ENCODE data around the gene RPL37A.
A peak's percentile ranks its signal among the peaks of the same experiment; 100 is the strongest.
"Not testable (repeated sequence)": the region's sequence is repeated elsewhere in the genome, so short reads cannot be mapped to it uniquely, and the experiment has no call there.

Gene RPL37A

DNA sequence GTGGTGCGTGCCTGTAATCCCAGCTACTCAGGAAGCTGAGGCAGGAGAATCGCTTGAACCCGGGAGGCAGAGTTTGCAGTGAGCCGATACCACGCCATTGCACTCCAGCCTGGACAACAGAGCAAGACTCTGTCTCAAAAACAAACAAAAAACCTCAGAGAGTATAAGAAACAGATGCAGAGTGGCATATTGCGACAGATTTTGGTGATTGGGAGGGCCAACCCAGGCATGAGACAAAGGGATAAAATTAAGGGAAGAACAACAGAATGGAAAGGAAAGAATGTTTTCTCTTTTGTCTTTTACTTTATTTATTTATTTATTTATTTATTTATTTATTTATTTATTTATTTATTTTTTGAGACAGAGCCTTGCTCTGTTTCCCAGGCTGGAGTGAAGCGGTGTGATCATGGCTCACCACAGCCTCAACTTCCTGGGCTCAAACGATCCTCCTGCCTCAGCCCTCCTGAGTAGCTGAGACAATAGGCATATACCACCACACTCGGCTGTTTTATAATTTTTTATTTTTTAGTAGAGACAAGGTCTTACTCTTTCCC lies 20.0 kb downstream of the RPL37A start:
- FAIRE-seq = not testable (repeated sequence)

DNA sequence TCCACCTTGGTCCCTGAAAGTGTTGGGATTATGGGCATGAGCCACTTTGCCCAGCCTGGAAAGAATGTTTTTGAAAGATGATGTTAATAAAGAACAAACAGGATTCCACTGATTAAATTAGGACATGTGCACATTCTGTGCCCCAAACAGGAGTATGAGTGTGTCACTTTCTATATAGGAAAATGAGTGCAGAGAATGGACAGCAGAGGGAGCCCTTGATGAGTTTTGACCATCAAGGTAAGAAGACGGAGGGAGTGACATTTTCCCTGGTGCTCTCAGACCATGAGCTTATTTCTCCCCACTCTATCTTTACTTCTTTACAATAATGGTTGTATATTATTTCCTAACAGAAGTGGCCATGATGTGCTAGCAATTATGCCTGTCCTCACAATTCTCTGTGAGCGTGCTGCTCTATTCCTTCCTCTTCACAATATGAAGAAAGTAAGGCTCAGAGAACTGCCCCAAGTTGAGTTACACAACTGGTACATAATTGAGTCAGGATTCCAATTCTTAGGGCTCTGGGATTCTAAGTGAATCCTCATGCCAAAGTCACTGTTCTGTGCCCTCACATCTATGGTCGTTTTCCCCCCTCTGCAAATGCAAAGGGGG lies 20.6 kb downstream of the RPL37A start:
- peak; percentile 66 for FAIRE-seq

DNA sequence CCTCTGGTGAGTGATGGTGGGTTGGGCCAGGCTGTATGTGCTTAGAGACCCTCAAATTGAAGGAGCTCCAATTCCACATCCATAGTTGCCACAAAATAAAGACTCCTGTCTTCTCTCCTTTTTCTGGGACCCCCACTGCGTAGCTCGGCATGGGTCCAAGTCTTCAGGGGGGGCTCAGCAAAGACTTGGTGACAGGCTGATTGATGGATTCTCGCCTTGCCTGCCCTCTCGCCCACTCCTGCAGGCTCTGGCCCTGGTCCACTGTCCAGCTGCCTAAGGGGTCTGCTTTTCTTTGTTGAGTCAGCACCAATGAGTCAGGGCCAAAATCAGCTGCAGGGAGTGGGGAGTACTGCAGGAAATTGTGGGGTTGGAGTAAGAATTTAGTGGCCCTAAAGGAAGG lies 21.5 kb downstream of the RPL37A start:
- FAIRE-seq = no peak

DNA sequence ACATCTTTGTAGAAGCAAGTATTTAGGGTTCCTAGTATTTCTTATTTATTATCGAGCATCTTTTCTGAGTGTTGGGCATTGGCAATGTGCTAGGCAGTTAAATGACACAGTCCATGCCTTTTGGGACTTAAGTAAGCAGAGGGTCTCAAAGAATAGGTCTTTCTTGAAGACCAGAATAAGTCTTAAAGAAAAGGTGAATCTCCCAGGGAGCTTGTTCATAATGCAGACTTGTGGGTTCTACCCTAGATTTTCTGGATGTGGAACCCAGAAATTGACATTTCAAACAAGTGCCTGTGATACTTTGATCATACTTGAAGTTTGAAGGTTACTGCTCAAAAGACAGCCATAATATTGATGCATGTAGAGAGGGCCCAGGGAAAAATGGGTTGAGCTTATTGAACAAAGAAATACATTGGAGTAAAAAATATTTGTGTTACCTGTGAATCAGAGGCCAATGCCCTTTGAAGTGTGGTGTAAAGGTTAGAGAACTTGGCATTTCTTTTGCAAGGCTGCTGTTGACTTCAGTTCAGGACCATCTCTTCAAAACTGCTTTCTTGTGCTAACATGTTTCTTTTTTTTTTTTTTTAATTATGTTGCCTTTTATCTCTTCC lies 24.4 kb downstream of the RPL37A start:
- FAIRE-seq = no peak

DNA sequence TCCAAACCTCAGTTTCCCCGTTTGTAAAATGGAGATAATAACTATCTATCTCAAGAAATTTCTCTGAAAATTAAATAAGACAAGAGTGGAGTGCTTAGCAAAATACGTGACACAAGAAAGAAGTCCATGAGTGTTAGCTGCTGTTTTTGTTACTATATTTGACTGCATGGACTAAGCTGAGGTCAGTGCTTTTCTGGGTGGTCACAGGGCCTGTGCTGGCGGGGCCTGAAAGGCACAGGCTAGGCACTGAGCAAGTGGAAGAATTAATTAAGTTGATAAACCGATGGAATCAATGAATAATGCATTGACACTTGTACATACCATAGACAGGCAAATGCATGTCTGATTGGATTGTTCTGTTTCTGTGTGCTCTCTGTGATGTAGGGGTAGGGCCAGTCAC lies 27.3 kb downstream of the RPL37A start:
- FAIRE-seq = no peak

DNA sequence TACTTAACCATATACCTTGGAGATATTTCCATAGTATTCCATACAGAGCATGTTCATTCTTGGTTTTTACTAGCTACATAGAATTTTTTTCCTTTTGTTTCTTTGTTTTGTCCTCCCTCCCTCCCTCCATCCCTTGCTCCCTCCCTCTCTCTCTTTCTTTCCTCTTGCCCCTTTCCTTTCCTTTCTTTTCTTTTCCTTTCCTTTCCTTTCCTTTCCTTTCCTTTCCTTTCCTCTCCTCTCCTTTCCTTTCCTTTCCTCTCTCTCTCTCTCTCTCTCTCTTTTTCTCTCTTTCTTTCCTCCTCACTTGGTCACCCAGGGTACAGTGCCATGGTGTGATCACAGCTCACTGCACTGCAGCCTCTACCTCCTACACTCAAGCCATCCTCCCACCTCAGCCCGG lies 28.3 kb downstream of the RPL37A start:
- FAIRE-seq = no peak

DNA sequence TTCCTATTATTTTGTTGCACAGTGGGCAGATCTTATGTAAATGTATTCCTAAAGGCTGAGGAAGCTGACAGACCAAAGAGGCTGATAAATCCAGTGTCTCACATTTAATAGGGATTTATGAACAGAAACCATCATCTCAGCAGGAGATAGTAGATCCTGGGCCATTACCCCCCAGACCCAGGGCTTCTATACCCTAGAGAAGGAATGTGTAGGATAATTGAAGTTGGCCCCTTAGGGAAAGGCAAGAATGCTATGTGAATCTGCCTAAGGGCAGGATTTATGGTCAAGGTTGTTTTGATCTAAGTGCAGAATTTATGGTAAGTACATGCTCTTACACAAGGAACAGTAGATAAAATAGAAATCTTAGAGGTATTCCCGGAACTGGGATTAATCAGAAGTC lies 29.0 kb downstream of the RPL37A start:
- no peak for FAIRE-seq

DNA sequence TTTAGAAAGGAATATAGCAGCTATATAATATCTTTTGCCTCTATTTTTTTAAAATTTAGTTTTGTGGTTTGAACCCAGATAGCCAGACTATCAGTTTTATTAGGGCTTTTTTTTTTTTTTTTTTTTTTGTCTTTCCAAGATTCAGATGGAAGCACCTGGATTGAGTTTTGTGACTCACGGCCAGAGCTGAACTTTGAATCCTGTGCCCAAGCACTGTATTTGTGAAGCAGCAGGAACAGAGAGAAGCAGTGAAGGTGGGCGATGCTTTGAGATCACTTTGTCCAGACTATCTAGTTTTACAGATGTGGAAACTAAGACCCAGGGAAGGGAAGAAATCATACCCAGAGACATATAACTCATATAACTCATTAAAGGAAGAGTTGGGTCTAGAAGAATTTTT lies 33.9 kb downstream of the RPL37A start:
- no peak for FAIRE-seq

DNA sequence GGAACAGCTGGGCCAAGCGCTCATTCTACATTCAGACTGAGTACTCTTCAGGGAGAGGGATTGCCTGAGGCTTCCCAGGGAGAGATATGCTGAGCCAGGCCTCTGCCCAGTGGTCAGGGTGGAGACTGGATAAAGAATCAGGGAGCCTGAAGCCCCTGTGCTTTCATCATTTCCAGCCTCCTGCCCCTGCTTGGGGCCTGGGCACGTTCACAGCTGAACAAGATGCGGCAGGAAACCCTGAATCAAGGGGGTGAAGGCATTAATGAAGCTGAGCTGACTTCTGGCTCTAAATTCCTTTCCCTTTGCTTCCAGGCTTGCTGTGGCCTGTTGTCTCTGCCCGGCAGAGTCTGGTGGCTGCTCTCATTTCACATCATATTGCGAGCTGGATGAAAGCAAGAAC lies 35.0 kb downstream of the RPL37A start:
- no peak for FAIRE-seq

DNA sequence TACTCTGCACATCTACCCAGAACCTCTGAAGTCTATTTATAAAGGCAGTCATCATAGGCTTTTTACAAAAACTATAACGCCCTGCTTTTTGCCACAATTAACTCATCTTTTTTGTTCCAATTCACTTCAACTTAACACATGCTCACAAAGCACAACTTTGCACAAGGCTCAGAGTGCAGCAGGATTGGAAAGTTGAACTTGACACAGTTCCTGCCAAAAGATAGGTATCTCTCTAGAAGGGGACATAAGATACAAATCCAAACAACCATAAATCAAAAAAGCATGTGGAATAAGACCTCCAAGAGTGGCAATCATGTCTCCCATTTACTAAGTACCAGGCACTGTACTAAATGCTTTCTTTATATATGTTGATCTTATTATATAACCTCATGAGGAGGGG lies 36.2 kb downstream of the RPL37A start:
- no peak for FAIRE-seq

DNA sequence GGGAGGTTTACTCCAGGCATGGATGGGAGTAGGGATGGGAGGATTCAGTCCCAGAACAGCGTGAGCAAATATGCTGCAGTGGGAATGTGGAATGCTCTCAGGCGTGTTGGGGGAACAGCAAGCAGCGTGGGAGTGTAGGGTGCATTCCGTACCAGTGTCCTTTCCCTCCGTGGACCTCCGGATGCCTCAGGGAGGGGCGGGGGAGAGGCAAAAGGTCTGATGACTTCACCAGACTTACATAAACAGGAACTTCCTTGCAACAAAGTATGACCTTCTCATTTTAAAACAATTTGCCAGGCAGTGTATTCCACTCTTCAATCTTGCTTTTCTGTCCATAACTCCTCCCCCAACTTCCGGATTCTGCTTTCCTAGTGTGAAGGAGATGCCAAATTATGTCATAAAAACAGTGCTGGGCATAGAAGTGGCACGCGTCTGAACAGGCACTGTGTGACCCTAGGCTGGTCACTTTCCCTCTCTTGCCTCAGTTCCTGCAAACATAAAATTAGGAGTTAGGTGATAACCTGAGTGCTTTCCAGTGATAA lies 36.9 kb downstream of the RPL37A start:
- no peak for FAIRE-seq

DNA sequence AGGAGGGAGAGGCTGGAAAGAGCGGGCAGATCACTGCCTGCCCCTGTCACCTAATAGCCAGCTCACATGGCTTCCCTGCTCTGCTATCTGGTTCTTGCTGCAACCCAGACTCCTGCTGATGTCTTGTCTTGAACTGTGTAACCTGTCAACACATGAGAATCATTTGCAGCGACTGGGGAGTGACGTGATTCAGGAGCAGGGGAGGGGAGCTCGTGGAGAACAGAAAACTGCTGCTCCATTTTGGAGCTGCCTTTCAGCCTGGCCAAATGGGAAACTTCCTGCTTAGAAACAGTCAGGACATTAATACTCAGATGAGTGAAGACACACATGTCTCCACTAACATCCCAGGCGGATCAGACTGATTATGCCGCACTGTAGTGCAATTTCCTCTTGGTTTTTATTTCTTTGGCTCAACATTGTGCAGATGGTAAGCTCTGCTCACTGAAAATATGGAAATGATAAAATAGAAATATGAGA lies 38.1 kb downstream of the RPL37A start:
- no peak for FAIRE-seq

DNA sequence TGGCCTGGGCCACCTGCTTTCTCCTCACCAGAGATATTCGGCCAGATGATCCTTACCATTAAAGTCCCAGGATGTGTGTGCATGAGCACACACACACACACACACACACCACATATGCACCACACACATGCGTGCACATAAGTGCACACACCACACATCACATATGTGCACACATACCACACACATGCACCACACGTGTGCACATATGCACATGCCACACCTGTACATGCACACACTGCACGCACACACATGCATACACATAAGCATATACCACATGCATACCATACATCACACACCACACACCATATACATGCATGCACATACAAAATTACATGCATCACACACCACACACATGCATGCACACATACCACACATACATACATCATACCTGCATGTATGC lies 38.7 kb downstream of the RPL37A start:
- FAIRE-seq = no peak

DNA sequence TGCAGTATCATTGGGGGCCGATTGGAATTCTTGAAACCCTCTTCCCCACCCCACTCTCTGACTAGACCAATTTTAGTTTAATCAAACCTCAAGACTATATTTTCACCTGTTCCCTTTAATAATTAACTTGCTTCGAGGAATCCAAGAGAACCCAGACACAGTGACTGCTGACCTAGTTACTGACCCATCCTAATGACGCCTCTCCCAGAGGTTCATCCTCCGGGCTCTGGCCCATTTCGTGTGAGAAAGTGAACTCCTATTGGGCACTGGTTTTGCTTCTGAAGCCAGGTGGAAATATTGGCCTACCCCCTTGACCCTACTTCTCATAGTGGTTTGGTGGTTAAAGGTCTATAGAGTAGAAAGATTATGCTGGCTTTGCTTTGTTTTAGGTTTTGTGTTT lies 39.9 kb downstream of the RPL37A start:
- FAIRE-seq = no peak

DNA sequence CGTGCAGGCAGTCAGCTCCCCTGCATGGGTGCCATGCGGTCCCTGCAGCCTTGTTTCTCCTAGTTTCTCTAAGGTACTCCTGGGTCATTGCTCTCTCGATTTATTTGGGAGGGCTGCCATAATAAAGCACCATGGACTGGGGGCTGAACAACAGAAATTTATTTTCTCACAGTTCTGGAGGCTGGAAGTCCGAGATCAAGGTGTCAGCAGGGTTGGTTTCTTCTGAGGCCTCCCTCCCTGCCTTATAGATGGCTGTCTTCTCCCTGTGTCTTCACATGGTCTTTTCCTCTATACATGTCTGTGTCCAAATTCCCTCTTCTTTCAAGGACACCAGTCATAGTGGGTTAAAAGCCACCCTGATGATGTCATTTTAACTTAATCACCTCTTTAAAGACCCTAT lies 40.5 kb downstream of the RPL37A start:
- no peak for FAIRE-seq

DNA sequence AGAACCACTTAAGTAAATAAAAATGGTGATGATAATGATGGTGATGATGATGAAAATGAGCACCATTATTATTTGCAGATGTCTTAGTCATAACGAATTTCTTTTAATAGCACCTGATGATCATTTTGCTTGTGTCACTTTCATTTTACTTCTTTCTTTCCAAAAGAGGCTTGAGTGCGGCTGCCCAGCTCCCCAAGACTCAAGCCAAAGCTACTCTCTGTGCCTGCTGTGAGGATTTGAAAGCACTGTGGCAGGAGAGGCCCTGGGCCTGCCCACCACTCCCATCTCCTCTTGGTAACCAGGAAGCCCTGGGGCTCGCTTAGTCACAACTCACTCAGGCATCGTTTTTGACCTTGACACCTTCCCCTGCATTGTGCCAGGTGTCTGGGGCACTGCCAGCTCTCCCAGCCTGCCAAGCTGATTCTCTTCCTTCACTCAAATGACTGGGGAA lies 41.2 kb downstream of the RPL37A start:
- no peak for FAIRE-seq

DNA sequence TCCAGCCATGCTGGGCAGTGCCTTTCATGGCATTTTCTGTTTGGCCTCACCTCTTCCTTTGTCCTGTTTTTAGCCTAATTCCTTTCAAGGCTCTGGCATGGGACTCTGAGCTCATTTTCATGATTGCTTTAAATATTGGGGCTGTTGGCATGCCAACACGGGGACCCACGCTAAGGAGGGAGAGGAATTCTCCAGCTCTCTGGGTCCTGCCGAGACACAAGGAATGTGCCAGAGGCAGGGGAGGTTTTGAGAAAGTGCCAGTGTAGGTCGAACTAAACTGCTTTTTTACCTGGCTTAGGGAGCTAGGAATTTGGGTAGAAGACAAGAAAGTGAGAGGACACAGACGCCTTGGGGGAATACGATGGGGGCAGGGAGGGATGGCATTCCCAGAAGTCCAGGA lies 42.3 kb downstream of the RPL37A start:
- FAIRE-seq = no peak

DNA sequence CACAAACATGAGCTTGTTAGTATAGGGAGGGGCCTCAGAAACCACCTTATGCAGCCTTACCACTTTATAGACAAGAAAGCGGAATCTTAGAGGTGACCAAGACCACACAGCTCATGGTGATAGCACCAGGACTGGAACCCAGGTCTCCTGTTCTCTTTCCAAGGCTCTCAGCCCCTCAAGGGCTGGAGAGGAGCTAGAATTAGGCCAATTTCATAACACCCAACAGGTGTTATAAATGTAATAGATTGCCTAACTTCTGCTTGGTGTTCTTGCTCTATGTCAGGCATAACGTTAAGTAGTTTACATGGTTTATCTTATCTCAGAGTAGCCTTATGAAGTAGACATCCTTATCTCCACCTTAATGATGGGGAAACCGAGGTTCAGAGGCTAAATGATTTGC lies 42.9 kb downstream of the RPL37A start:
- no peak for FAIRE-seq

DNA sequence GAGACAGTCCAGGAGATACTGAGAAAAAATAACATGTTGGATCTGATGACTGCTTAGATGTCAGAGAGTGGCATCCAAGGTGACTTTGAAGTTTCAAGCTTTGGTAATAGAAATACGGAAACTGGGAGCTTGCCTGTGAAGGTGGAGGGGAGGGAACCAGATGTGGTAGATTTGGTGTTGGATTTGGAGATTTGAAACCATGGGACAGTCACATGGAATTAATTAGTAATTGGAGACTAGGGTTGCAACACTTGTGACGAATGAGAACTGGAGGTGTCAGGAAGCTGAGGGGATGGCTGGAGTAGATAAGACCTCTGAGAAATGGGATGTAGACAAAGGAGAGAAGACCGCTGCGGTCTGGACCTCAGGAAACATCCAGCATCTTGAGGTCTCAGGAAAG lies 46.7 kb downstream of the RPL37A start:
- FAIRE-seq = no peak

DNA sequence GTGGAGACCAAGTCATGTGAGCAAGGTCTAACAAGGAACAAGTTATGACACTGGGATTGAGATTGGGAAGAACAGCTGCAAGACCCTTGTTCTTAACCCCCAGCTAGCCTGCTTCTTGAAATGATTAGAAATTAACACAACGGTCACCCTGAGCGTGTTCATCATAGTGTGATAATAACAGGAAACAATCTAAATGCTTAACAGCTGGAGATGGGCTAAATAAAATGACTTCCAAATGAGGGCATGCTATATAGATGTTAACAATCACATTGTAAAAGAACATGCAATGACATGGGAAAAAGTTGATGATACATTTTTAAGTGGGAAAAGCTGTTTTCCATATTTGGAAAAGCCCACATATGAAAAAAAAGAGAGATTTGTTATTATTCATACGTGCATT lies 47.6 kb downstream of the RPL37A start:
- no peak for FAIRE-seq

DNA sequence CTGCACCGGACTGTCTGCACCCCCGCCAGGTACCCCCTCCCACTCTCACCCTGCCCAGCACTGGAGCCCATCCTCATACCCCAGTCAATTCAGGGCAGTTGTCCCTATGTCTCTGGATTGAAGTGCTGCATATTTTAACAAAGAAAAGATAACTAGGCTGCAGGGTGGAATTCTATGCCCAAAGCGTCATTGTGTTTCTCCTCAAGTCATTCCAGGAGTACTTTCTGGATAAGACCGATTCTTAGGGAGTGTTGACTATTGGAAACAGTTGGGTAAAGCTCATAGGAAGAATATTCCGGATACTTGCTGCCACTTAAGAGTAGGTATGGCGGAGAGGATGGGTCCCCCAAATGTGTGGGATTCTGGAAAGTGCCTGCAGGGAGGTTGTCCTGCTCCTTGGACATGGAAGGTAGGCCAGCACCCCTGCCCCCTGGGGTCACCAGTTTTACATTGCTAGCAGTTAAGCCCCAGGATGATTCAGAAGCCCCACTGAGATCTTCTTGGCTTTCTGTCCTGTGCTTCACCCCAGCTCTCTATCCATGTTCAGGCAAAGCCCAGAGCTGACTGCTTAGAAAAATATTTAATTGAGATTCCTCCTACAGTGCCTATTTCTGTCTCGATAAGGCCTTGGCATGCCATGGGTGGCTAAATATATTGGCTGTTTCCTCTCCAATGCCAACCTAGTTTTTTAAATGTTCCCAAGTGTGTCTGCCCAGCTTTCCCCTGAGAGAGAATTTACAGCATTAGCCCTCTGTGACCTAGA lies 48.2 kb downstream of the RPL37A start:
- FAIRE-seq = no peak

DNA sequence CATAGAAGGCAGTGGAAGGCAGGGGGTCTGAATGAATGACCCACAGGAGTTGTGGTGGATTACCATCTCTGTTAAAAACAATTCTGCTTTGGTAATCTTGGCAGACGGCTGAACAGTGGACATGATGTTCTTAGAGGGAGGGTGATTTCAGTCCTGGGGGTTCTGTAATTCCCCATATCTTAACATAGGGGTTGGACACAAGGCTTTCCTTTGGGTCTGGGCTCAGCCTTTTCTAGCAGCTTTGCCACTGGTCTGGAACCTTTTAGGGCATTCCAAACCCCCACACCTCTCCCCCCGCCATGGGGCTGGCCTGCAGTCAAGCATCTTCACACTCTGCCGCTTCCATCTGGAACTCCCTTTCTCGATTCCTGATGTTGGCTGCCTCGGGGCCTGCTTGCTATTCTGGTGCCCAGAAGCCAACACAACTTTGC lies 50.3 kb downstream of the RPL37A start:
- FAIRE-seq = no peak

DNA sequence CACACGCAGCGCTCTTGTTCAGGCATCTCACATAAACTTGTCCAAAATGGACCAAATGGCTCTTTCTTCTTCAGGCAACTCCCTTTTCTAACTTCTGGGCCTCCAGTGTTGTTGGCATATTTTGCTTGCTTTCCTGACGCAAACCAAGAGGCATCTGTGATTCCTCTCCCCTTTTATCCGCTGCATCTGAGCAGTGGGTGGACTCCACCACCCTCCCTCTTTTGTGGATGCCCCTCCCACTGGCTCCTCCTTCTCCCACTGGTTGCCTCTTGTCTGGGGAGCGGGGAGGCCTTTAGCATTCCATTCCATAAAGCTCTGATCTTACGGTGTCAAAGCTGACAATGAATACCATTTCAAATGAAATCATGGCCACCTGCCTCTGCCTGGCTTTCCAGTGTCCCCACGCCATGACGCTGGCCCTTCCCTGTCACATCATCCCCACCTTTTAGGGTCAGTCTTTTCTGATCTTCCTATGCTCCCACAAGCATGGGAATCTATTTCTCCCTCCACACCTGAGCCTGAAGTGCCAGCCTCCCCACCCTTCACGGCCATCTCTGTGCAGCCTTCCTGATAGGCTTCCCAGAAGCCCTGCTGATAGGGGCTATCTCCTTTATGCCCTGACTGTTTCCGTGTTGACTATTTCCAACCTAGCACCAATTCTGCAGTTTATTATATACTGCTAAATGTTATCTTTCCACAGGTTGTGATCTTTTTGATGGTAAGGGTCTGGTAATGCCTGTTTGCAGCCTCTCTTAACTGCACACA lies 51.5 kb downstream of the RPL37A start:
- no peak for FAIRE-seq

Data from TTC549 (cell line).